SK-N-SH (cell line): ENCODE measurements around the gene ZBTB45. TPM values are rescaled to one million over a fixed set of nuclear protein-coding genes. Genes with fewer than 3 reads are reported as not detected.
A peak's percentile ranks its signal among the peaks of the same experiment; 100 is the strongest.

ENCODE experiments used
- CTCF ChIA-PET: fragments of 300-600, 350-600 bp; formaldehyde crosslinking; extraction: SDS; loops from one replicate; lab custom pipeline; 2021; lab: Yijun Ruan, JAX
- POLR2A ChIA-PET: fragments of 350-600 bp; sonication (Branson Sonifier 250); formaldehyde crosslinking; extraction: SDS; loops from one replicate; lab custom pipeline; 2020; ENCODE audit warnings: antibody characterized with exemption, inconsistent platforms; lab: Yijun Ruan, JAX
- DNase-seq: peaks from one replicate; pipeline ENCODE4 v3.0.0; 2012
- H2AFZ ChIP-seq: fragments of 200-600 bp; sonication (generic); 2 replicates; pipeline ENCODE4 v1.8.1; 2016; ENCODE audit warnings: antibody characterized with exemption, mild to moderate bottlenecking, low read depth
- H3F3A ChIP-seq: fragments of 200-600 bp; sonication (generic); replicated peaks from 2 replicates; pipeline ENCODE3; 2016; ENCODE audit warnings: antibody characterized with exemption, mild to moderate bottlenecking; ENCODE audit not compliant: insufficient read depth
- H3K27ac ChIP-seq, 2 experiments: fragments of 200-500 bp in 1 of 2; fragments of 200-600 bp in 1 of 2; sonication (Bioruptor generic) in 1 of 2; sonication (generic), shearing (Covaris generic) in 1 of 2; 2 replicates each; pipeline versions ENCODE4 v1.5.1 to v1.6.1; 2014 to 2016; ENCODE audit warnings: low read depth in 2 of 2, inconsistent platforms in 1 of 2, low read length in 1 of 2, mild to moderate bottlenecking in 1 of 2, mixed read lengths in 1 of 2
- H3K27me3 ChIP-seq: fragments of 200-600 bp; sonication (generic), shearing (Covaris generic); 2 replicates; pipeline ENCODE4 v1.6.1; 2016; ENCODE audit warnings: mixed run types; ENCODE audit not compliant: insufficient read depth
- H3K36me3 ChIP-seq, 2 experiments: fragments of 200-500 bp in 1 of 2; fragments of 200-600 bp in 1 of 2; sonication (Bioruptor generic) in 1 of 2; sonication (generic) in 1 of 2; replicated peaks in 1 of 2; 2 replicates each; pipeline versions ENCODE3 to v1.5.1; 2014 to 2016; ENCODE audit warnings: low read length in 1 of 2, mild to moderate bottlenecking in 1 of 2; ENCODE audit not compliant: insufficient read depth in 2 of 2, control insufficient read depth in 1 of 2
- H3K4me1 ChIP-seq, 2 experiments: fragments of 200-500 bp in 1 of 2; fragments of 200-600 bp in 1 of 2; sonication (Bioruptor generic) in 1 of 2; sonication (generic), shearing (Covaris generic) in 1 of 2; 2 replicates each; pipeline versions ENCODE4 v1.5.1 to v1.6.1; 2014 to 2016; ENCODE audit warnings: low read depth in 1 of 2, low read length in 1 of 2, mixed run types in 1 of 2; ENCODE audit not compliant: insufficient read depth in 2 of 2, control insufficient read depth in 1 of 2
- H3K4me2 ChIP-seq: fragments of 200-600 bp; sonication (generic), shearing (Covaris generic); 2 replicates; pipeline ENCODE4 v1.6.1; 2017; ENCODE audit warnings: mixed run types
- H3K4me3 ChIP-seq, 2 experiments: fragments of 200-500 bp in 1 of 2; fragments of 200-600 bp in 1 of 2; sonication (Bioruptor generic) in 1 of 2; sonication (generic), shearing (Covaris generic) in 1 of 2; 2 replicates each; pipeline versions ENCODE4 v1.5.1 to v1.8.1; 2014 to 2016; ENCODE audit warnings: low read depth in 2 of 2, inconsistent platforms in 1 of 2, low read length in 1 of 2, mild to moderate bottlenecking in 1 of 2, mixed read lengths in 1 of 2, moderate library complexity in 1 of 2
- H3K79me2 ChIP-seq: fragments of 200-600 bp; sonication (generic); 2 replicates; pipeline ENCODE4 v1.8.1; 2017; ENCODE audit warnings: mild to moderate bottlenecking; ENCODE audit not compliant: insufficient read depth
- H3K9ac ChIP-seq: fragments of 200-600 bp; sonication (generic); 2 replicates; pipeline ENCODE4 v1.6.1; 2017; ENCODE audit warnings: mixed run types
- H3K9me2 ChIP-seq: fragments of 200-600 bp; sonication (generic); 2 replicates; pipeline ENCODE4 v1.6.1; 2017; ENCODE audit warnings: mixed run types
- H3K9me3 ChIP-seq: fragments of 200-600 bp; sonication (generic); 2 replicates; pipeline ENCODE4 v1.6.1; 2017; ENCODE audit warnings: mixed run types, mild to moderate bottlenecking, moderate library complexity
- H4K20me1 ChIP-seq: fragments of 200-600 bp; sonication (generic); 2 replicates; pipeline ENCODE4 v1.6.1; 2017; ENCODE audit warnings: mild to moderate bottlenecking, mixed run types; ENCODE audit not compliant: insufficient read depth
- CHD2 ChIP-seq: fragments of 150-350 bp; IDR thresholded peaks from 2 replicates; pipeline ENCODE4 v1.6.1; 2018; ENCODE audit warnings: low read length; ENCODE audit not compliant: partially characterized antibody
- CTCF ChIP-seq: fragments of 200-600 bp; sonication (generic); IDR thresholded peaks from 2 replicates; pipeline ENCODE4 v1.6.1; 2017; ENCODE audit warnings: antibody characterized with exemption, mild to moderate bottlenecking, moderate library complexity
- EZH2phosphoT487 ChIP-seq: fragments of 200-600 bp; sonication (generic); IDR thresholded peaks from 2 replicates; pipeline ENCODE4 v1.6.1; 2017; ENCODE audit warnings: low read depth, mixed run types, mild to moderate bottlenecking, antibody characterized with exemption, moderate library complexity, borderline replicate concordance
- FOSL2 ChIP-seq: IDR thresholded peaks from 2 replicates; pipeline ENCODE4 v1.4.0; 2012; ENCODE audit warnings: low read depth, mild to moderate bottlenecking, moderate library complexity, borderline replicate concordance
- FOXJ3 ChIP-seq: sonication (generic); formaldehyde crosslinking; IDR thresholded peaks from 2 replicates; pipeline ENCODE4 v1.5.1; 2020; ENCODE audit warnings: mild to moderate bottlenecking, missing genetic modification reagents
- FOXM1 ChIP-seq: IDR thresholded peaks from 2 replicates; pipeline ENCODE4 v1.4.0; 2012; ENCODE audit warnings: low read depth, mild to moderate bottlenecking
- GABPA ChIP-seq: IDR thresholded peaks from 2 replicates; pipeline ENCODE4 v1.4.0; 2012; ENCODE audit warnings: low read depth, mild to moderate bottlenecking
- GATA2 ChIP-seq: sonication (generic); formaldehyde crosslinking; IDR thresholded peaks from 2 replicates; pipeline ENCODE4 v1.5.0; 2020; ENCODE audit warnings: mild to moderate bottlenecking, missing genetic modification reagents
- IRF3 ChIP-seq: fragments of 150-350 bp; IDR thresholded peaks from 2 replicates; pipeline ENCODE4 v1.6.1; 2016; ENCODE audit warnings: mild to moderate bottlenecking, low read depth, low read length
- MAX ChIP-seq: IDR thresholded peaks from 2 replicates; pipeline ENCODE4 v1.4.0; 2012; ENCODE audit warnings: low read depth
- MEF2A ChIP-seq: IDR thresholded peaks from 2 replicates; pipeline ENCODE4 v1.4.0; 2012; ENCODE audit warnings: low read depth, borderline replicate concordance
- MXI1 ChIP-seq: IDR thresholded peaks from 2 replicates; pipeline ENCODE4 v1.6.1; 2012; ENCODE audit warnings: mild to moderate bottlenecking, low read depth, low read length, improper control_type of control experiment
- NRF1 ChIP-seq: IDR thresholded peaks from 2 replicates; pipeline ENCODE4 v1.6.1; 2012; ENCODE audit warnings: low read depth, mild to moderate bottlenecking, low read length
- PBX3 ChIP-seq: IDR thresholded peaks from 2 replicates; pipeline ENCODE4; 2012
- POLR2AphosphoS5 ChIP-seq: IDR thresholded peaks from 2 replicates; pipeline ENCODE4 v1.6.1; 2012; ENCODE audit warnings: low read depth, low read length
- RAD21 ChIP-seq: IDR thresholded peaks from 2 replicates; pipeline ENCODE4 v1.6.1; 2012; ENCODE audit warnings: mild to moderate bottlenecking, low read length
- RCOR1 ChIP-seq: fragments of 150-350 bp; IDR thresholded peaks from 2 replicates; pipeline ENCODE4 v1.6.1; 2017; ENCODE audit warnings: antibody characterized with exemption, low read length
- SIN3A ChIP-seq: IDR thresholded peaks from 2 replicates; pipeline ENCODE4 v1.6.1; 2012; ENCODE audit warnings: low read depth, mild to moderate bottlenecking, low read length, moderate library complexity, borderline replicate concordance
- SMC3 ChIP-seq: IDR thresholded peaks from 2 replicates; pipeline ENCODE4 v1.6.1; 2012; ENCODE audit warnings: low read depth, low read length, improper control_type of control experiment
- TAF1 ChIP-seq: IDR thresholded peaks from 2 replicates; pipeline ENCODE4 v1.6.1; 2012; ENCODE audit warnings: low read depth, mild to moderate bottlenecking, low read length, moderate library complexity, borderline replicate concordance
- TEAD4 ChIP-seq: IDR thresholded peaks from 2 replicates; pipeline ENCODE4 v1.4.0; 2012; ENCODE audit warnings: mild to moderate bottlenecking, borderline replicate concordance; ENCODE audit not compliant: insufficient read depth
- USF1 ChIP-seq: IDR thresholded peaks from 2 replicates; pipeline ENCODE4 v1.4.0; 2012; ENCODE audit warnings: low read depth, borderline replicate concordance
- ZBTB33 ChIP-seq: IDR thresholded peaks from 2 replicates; pipeline ENCODE4 v1.4.0; 2012; ENCODE audit warnings: low read depth, borderline replicate concordance
- WGBS: methylation state at CpG from one replicate; pipeline ENCODE4 v1.1.6; 2017; ENCODE audit warnings: low lambda C conversion rate; 5-methylcytosine and 5-hydroxymethylcytosine counted together
- polyA plus RNA-seq, 3 experiments: library from polyadenylated mRNA; depleted of rRNA; stranded (reverse); fragments of >200 nt; gene quantifications; 2 replicates each; pipeline ENCODE4 v1.2.3, GENCODE V29; 2012

ZBTB45 gene
- polyA plus RNA-seq, 1 of the 3 experiments (the other 2 are of a cell fraction) = 11.3 TPM

GRCh38 chr19:58513694-58514563, 5.7 kb downstream of the ZBTB45 start:
- no peak overlapping the region for H2AFZ ChIP-seq
- CTCF ChIA-PET = interaction anchor here (0.6 to 2.4 kb wide), 13 partner anchors 10 to 1151 kb away, joined by 3 to 23 read pairs (median 4); partner anchors contain the start of genes CHMP2A, TRAPPC2B, TRIM28 and ZNF547
- H3K9ac ChIP-seq = peak overlapping the region; percentile 32; the same call in 1 of the 2 replicates
- POLR2A ChIA-PET = interaction anchor here (1.2 to 1.9 kb wide), 4 partner anchors 30 to 46 kb away, joined by 3 to 10 read pairs (median 5); partner anchors contain the start of genes CHMP2A and TRIM28
- H3F3A ChIP-seq = peaks cover 7% of the 10 kb centered on the region
- H4K20me1 ChIP-seq = no peaks in the 10 kb centered on the region; the same call in 1 of the 2 replicates
- H3K36me3 ChIP-seq = peaks cover 9 to 28% of the 10 kb centered on the region in 2 experiments
- peak overlapping the region; percentile 66 for H3K4me2 ChIP-seq
- WGBS = 62% methylated on average over 16 of the region's 66 CpGs
- no peaks in the 10 kb centered on the region for H3K9me2 ChIP-seq
- peak overlapping the region; percentile 35 to 47; a peak in 3 of 4 replicates for H3K4me3 ChIP-seq
- peaks cover 53% of the 10 kb centered on the region for H3K79me2 ChIP-seq
- TF ChIP-seq TAF1 (peak; percentile 17; the same call in 1 of the 2 replicates), SIN3A (peak; percentile 69; the same call in 1 of the 2 replicates), CHD2 (peak; percentile 81), CTCF (peak; percentile 85), POLR2AphosphoS5 (peak; percentile 75; the same call in 1 of the 2 replicates), USF1 (no peak), SMC3 (peak; percentile 77), FOXM1 (no peak), GABPA (no peak), IRF3 (no peak), FOXJ3 (CRISPR knock-in tag) (no peak), MEF2A (no peak), PBX3 (peak; percentile 34; the same call in 1 of the 2 replicates), ZBTB33 (no peak), MAX (peak; percentile 73; the same call in 1 of the 2 replicates), FOSL2 (no peak), TEAD4 (no peak), MXI1 (peak; percentile 90), RAD21 (peak; percentile 69), GATA2 (CRISPR knock-in tag) (no peak), RCOR1 (peak; percentile 43; the same call in 1 of the 2 replicates), NRF1 (peak; percentile 87), EZH2phosphoT487 (no peak)
- peak; percentile 99 for DNase-seq
- H3K27ac ChIP-seq = peak overlapping the region; percentile 41 to 85
- H3K27me3 ChIP-seq = no peaks in the 10 kb centered on the region
- peaks cover 0 to 34% of the 10 kb centered on the region in 2 experiments; a peak in 1 of 4 replicates for H3K4me1 ChIP-seq
- no peaks in the 10 kb centered on the region for H3K9me3 ChIP-seq
